Esophagus muscularis mucosa (tissue), 3 donors: Measurements from ENCODE around the gene ADAMTS17.

Experiments
- CTCF ChIP-seq, 3 experiments: fragments of 200-600 bp in 2 of 3; fragments of 450-650 bp in 1 of 3; sonication (generic) in 2 of 3; IDR thresholded peaks; one replicate each; pipeline ENCODE4 v1.5.1; 2017 to 2019; ENCODE audit warnings: antibody characterized with exemption in 3 of 3, mild to moderate bottlenecking in 2 of 3, moderate library complexity in 1 of 3
- POLR2A ChIP-seq: fragments of 450-650 bp; IDR thresholded peaks from one replicate; pipeline ENCODE4 v1.6.1; 2017; ENCODE audit warnings: antibody characterized with exemption, moderate library complexity, mild to moderate bottlenecking, low read depth
- POLR2AphosphoS5 ChIP-seq, 2 donors: sonication (generic); formaldehyde crosslinking; IDR thresholded peaks; one replicate each; pipeline ENCODE4 v1.6.1; 2017; ENCODE audit warnings: antibody characterized with exemption in 2 of 2

GRCh38 chr15:100252779-100253417, 88.9 kb downstream of the ADAMTS17 start:
- TF ChIP-seq CTCF (IDR thresholded peaks at IDR 0.05) (no peak), POLR2AphosphoS5 (IDR thresholded peaks at IDR 0.05) (no peak), POLR2A (no peak)
